Stimulated activated CD4-positive, alpha-beta T cell treated with anti-CD3 and anti-CD28 coated beads, Interleukin-4, amount 100 ng/mL, for 1 hour (primary cell): ENCODE measurements around the gene MYO16.

Experiments
- DNase-seq: peaks from one replicate; pipeline ENCODE4 v3.0.0-alpha.2; 2020

The MYO16 gene

GRCh38 chr13:108629181-108629752 lies at the start of gene MYO16:
Gene MYO16 (plus strand): TSS chr13:108629611. CDS start chr13:108629845, 234 bp downstream.
- no peak for DNase-seq

- DNase-seq = no peak
These were observed 42.6 kb upstream of the MYO16 start for GRCh38 chr13:108586826-108587225.

- no peak for DNase-seq
These were observed 40.9 kb upstream of the MYO16 start for GRCh38 chr13:108588516-108588915.

GRCh38 chr13:108594153-108594552 lies 35.3 kb upstream of the MYO16 start:
- DNase-seq = no peak

- no peak for DNase-seq
These were observed 33.8 kb upstream of the MYO16 start for GRCh38 chr13:108595436-108596274.

- no peak for DNase-seq
These were observed 31.5 kb upstream of the MYO16 start for GRCh38 chr13:108597943-108598342.

GRCh38 chr13:108606424-108606823 lies 23.0 kb upstream of the MYO16 start:
- DNase-seq = no peak

GRCh38 chr13:108609353-108609752 lies 20.1 kb upstream of the MYO16 start:
- DNase-seq = no peak

GRCh38 chr13:108610507-108610906 lies 18.9 kb upstream of the MYO16 start:
- DNase-seq = no peak

GRCh38 chr13:108615241-108615640 lies 14.2 kb upstream of the MYO16 start:
- DNase-seq = no peak

- DNase-seq = no peak
These were observed 11.2 kb upstream of the MYO16 start for GRCh38 chr13:108618233-108618632.

GRCh38 chr13:108621462-108621861 lies 7.9 kb upstream of the MYO16 start:
- no peak for DNase-seq

GRCh38 chr13:108624108-108624507 lies 5.3 kb upstream of the MYO16 start:
- no peak for DNase-seq

GRCh38 chr13:108624979-108625378 lies 4.4 kb upstream of the MYO16 start:
- no peak for DNase-seq

- DNase-seq = no peak
These were observed 577 bp downstream of the MYO16 start for GRCh38 chr13:108629988-108630387.

GRCh38 chr13:108632649-108633167 lies 3.3 kb downstream of the MYO16 start:
- DNase-seq = no peak

- DNase-seq = no peak
These were observed 9.5 kb downstream of the MYO16 start for GRCh38 chr13:108638901-108639300.

- DNase-seq = no peak
These were observed 14.4 kb downstream of the MYO16 start for GRCh38 chr13:108643646-108644353.

- DNase-seq = no peak
These were observed 16.0 kb downstream of the MYO16 start for GRCh38 chr13:108645376-108645775.

- no peak for DNase-seq
These were observed 20.9 kb downstream of the MYO16 start for GRCh38 chr13:108650271-108650670.

- DNase-seq = no peak
These were observed 27.3 kb downstream of the MYO16 start for GRCh38 chr13:108656742-108657141.

- no peak for DNase-seq
These were observed 28.1 kb downstream of the MYO16 start for GRCh38 chr13:108657519-108657918.

- no peak for DNase-seq
These were observed 33.1 kb downstream of the MYO16 start for GRCh38 chr13:108662528-108662927.

GRCh38 chr13:108663710-108664109 lies 34.3 kb downstream of the MYO16 start:
- DNase-seq = no peak
